ENCODE measurements around the gene THOC6.
A peak's percentile ranks its signal among the peaks of the same experiment; 100 is the strongest.

- peak; percentile 48 for TF ChIP-seq REST (IDR thresholded peaks at IDR 0.05)
- TF ChIP-seq CTCF (IDR thresholded peaks at IDR 0.05; ENCODE audit: low read depth, low read length, missing input control) = peak; percentile 94
- peak; percentile 77 for TF ChIP-seq RXRA (IDR thresholded peaks at IDR 0.05)
- peak; percentile 79 to 83 for TF ChIP-seq RAD21 (IDR thresholded peaks at IDR 0.05)
Observed at GRCh38 chr16:3059041-3059722, 35.3 kb downstream of the THOC6 start.
